H9 (cell line): ENCODE results near the gene RUNX1. TPM values are rescaled to one million over a fixed set of nuclear protein-coding genes. Genes with fewer than 3 reads are reported as not detected.

Experiments
- DNase-seq: peaks from one replicate; pipeline ENCODE4 v3.0.0-alpha.2; 2017
- H2AFZ ChIP-seq: one replicate; pipeline ENCODE4 v1.6.1; 2013; ENCODE audit warnings: mild to moderate bottlenecking, low read length, control low read depth, moderate library complexity
- H2AK5ac ChIP-seq: 2 replicates; pipeline ENCODE4 v1.6.1; 2013; ENCODE audit warnings: low read length, control low read depth, mixed read lengths; ENCODE audit not compliant: insufficient read length
- H2BK120ac ChIP-seq: one replicate; pipeline ENCODE4 v1.6.1; 2013; ENCODE audit warnings: low read depth, mild to moderate bottlenecking, low read length, control low read depth, inconsistent platforms; ENCODE audit not compliant: poor library complexity, severe bottlenecking
- H2BK12ac ChIP-seq: 2 replicates; pipeline ENCODE4 v1.6.1; 2013; ENCODE audit warnings: low read length, control low read depth, mixed read lengths, low read depth; ENCODE audit not compliant: insufficient read length
- H2BK15ac ChIP-seq: 2 replicates; pipeline ENCODE4 v1.6.1; 2013; ENCODE audit warnings: low read depth, low read length, control low read depth
- H2BK20ac ChIP-seq: one replicate; pipeline ENCODE4 v1.6.1; 2013; ENCODE audit warnings: low read depth, mild to moderate bottlenecking, low read length, control low read depth, inconsistent platforms; ENCODE audit not compliant: poor library complexity, severe bottlenecking
- H2BK5ac ChIP-seq: 2 replicates; pipeline ENCODE4 v1.6.1; 2013; ENCODE audit warnings: low read length, control low read depth, mixed read lengths; ENCODE audit not compliant: insufficient read length
- H3K14ac ChIP-seq: 2 replicates; pipeline ENCODE4 v1.6.1; 2013; ENCODE audit warnings: low read length, control low read depth; ENCODE audit not compliant: insufficient read depth
- H3K18ac ChIP-seq: 2 replicates; pipeline ENCODE4 v1.6.1; 2013; ENCODE audit warnings: low read depth, mild to moderate bottlenecking, mixed read lengths, low read length, control low read depth; ENCODE audit not compliant: insufficient read length
- H3K23ac ChIP-seq: 2 replicates; pipeline ENCODE4 v1.6.1; 2013; ENCODE audit warnings: low read length, control low read depth, mixed read lengths, low read depth; ENCODE audit not compliant: insufficient read length
- H3K23me2 ChIP-seq: 2 replicates; pipeline ENCODE4 v1.6.1; 2013; ENCODE audit warnings: low read depth, mild to moderate bottlenecking, mixed read lengths, low read length, control low read depth; ENCODE audit not compliant: insufficient read length, poor library complexity, severe bottlenecking
- H3K27ac ChIP-seq: 2 replicates; pipeline ENCODE4 v1.5.1; 2013; ENCODE audit warnings: low read length, control low read depth, mixed read lengths, low read depth; ENCODE audit not compliant: insufficient read length
- H3K27me3 ChIP-seq: 2 replicates; pipeline ENCODE4 v1.6.1; 2013; ENCODE audit warnings: low read length, control low read depth, inconsistent platforms; ENCODE audit not compliant: insufficient read depth
- H3K4ac ChIP-seq: 2 replicates; pipeline ENCODE4 v1.6.1; 2013; ENCODE audit warnings: low read depth, mild to moderate bottlenecking, control low read depth, inconsistent platforms, low read length, moderate library complexity
- H3K4me1 ChIP-seq: 2 replicates; pipeline ENCODE4 v1.6.1; 2013; ENCODE audit warnings: low read length, control low read depth, inconsistent platforms; ENCODE audit not compliant: insufficient read depth
- H3K4me2 ChIP-seq: 2 replicates; pipeline ENCODE4 v1.6.1; 2013; ENCODE audit warnings: low read length, control low read depth, mixed read lengths; ENCODE audit not compliant: insufficient read length, insufficient read depth
- H3K56ac ChIP-seq: 2 replicates; pipeline ENCODE4 v1.6.1; 2013; ENCODE audit warnings: low read depth, mild to moderate bottlenecking, mixed read lengths, low read length, control low read depth; ENCODE audit not compliant: insufficient read length
- H3K79me1 ChIP-seq: 2 replicates; pipeline ENCODE4 v1.6.1; 2013; ENCODE audit warnings: low read depth, mild to moderate bottlenecking, moderate library complexity, low read length, control low read depth, inconsistent platforms; ENCODE audit not compliant: insufficient read depth, poor library complexity, severe bottlenecking
- H3K79me2 ChIP-seq: 2 replicates; pipeline ENCODE4 v1.6.1; 2013; ENCODE audit warnings: low read length, control low read depth, inconsistent platforms; ENCODE audit not compliant: insufficient read depth
- H3K9ac ChIP-seq: 2 replicates; pipeline ENCODE4 v1.6.1; 2013; ENCODE audit warnings: low read length, control low read depth, mixed read lengths; ENCODE audit not compliant: insufficient read length; ENCODE audit errors: extremely low read depth
- H3K9me3 ChIP-seq: one replicate; pipeline ENCODE4 v1.6.1; 2013; ENCODE audit warnings: low read depth, low read length, inconsistent platforms; ENCODE audit not compliant: control insufficient read depth
- H3T11ph ChIP-seq: one replicate; pipeline ENCODE4 v1.6.1; 2013; ENCODE audit warnings: mild to moderate bottlenecking, low read length, control low read depth, inconsistent platforms
- H4K20me1 ChIP-seq: one replicate; pipeline ENCODE4 v1.6.1; 2013; ENCODE audit not compliant: control insufficient read depth, insufficient read length, insufficient read depth
- H4K5ac ChIP-seq: 2 replicates; pipeline ENCODE4 v1.6.1; 2013; ENCODE audit warnings: low read depth, mild to moderate bottlenecking, mixed read lengths, low read length, control low read depth; ENCODE audit not compliant: insufficient read length
- H4K8ac ChIP-seq: replicated peaks from 2 replicates; pipeline ENCODE4 v1.6.1; 2013; ENCODE audit warnings: low read length, control low read depth, mixed read lengths, low read depth; ENCODE audit not compliant: insufficient read length
- H4K91ac ChIP-seq: 2 replicates; pipeline ENCODE4 v1.6.1; 2013; ENCODE audit warnings: low read depth, mild to moderate bottlenecking, moderate library complexity, mixed read lengths, low read length, control low read depth; ENCODE audit not compliant: insufficient read length
- H3K27ac Mint-ChIP-seq, 3 experiments: 2 replicates in 2 of 3; 3 replicates in 1 of 3; pipeline ENCODE4 v1.8.0; 2020 to 2021; ENCODE audit warnings: mixed read lengths in 3 of 3, mild to moderate bottlenecking in 1 of 3, moderate library complexity in 1 of 3
- H3K27me3 Mint-ChIP-seq: 2 replicates; pipeline ENCODE4 v1.8.0; 2021; ENCODE audit warnings: low read depth, mild to moderate bottlenecking, moderate library complexity, mixed read lengths
- H3K36me3 Mint-ChIP-seq, 3 experiments: 2 replicates in 2 of 3; 3 replicates in 1 of 3; pipeline ENCODE4 v1.8.0; 2020 to 2021; ENCODE audit warnings: low read depth in 3 of 3, mixed read lengths in 3 of 3; ENCODE audit not compliant: insufficient read depth in 1 of 3
- H3K4me1 Mint-ChIP-seq, 2 experiments: 2 replicates each; pipeline ENCODE4 v1.8.0; 2020; ENCODE audit warnings: mixed read lengths in 2 of 2
- H3K4me3 Mint-ChIP-seq, 2 experiments: 2 replicates in 1 of 2; 3 replicates in 1 of 2; pipeline ENCODE4 v1.8.0; 2020 to 2021; ENCODE audit warnings: mild to moderate bottlenecking in 2 of 2, mixed read lengths in 2 of 2, moderate library complexity in 1 of 2
- H3K9me3 Mint-ChIP-seq, 2 experiments: 2 replicates in 1 of 2; 3 replicates in 1 of 2; pipeline ENCODE4 v1.8.0; 2020; ENCODE audit warnings: mild to moderate bottlenecking in 2 of 2, mixed read lengths in 2 of 2, moderate library complexity in 1 of 2
- CTCF ChIP-seq: fragments of 200-600 bp; sonication (generic); conservative IDR thresholded peaks from 3 replicates; pipeline ENCODE4 v1.8.0; 2021; ENCODE audit warnings: antibody characterized with exemption, mild to moderate bottlenecking
- WGBS: extraction: QIAGEN DNeasy Blood & Tissue Kit; methylation state at CpG from one replicate; pipeline ENCODE4 v1.1.7; 2013; ENCODE audit warnings: missing lambda C conversion rate, low lambda C conversion rate, mixed read lengths; ENCODE audit not compliant: insufficient read length; ENCODE audit errors: extremely low coverage; 5-methylcytosine and 5-hydroxymethylcytosine counted together
- total RNA-seq: library from RNA; stranded (reverse); gene quantifications from 2 replicates; pipeline ENCODE4 v1.2.1, GENCODE V29; 2021

Gene RUNX1
- total RNA-seq, 1 experiment from 2014 or later: 0.72 TPM

GRCh38 chr21:34890724-34891612 lies 158.1 kb downstream of the RUNX1 start:
- Histone ChIP-seq H2AFZ (no peak overlapping the region), H3K56ac (no peak overlapping the region), H2BK5ac (no peak overlapping the region), H3K23ac (no peak overlapping the region), H3K9me3 (no peaks in the 10 kb centered on the region), H3K14ac (no peak overlapping the region), H2BK20ac (no peak overlapping the region), H2BK120ac (no peak overlapping the region), H3K79me2 (no peaks in the 10 kb centered on the region), H2AK5ac (no peak overlapping the region), H3T11ph (no peak overlapping the region), H2BK15ac (no peak overlapping the region), H4K20me1 (no peaks in the 10 kb centered on the region), H4K8ac (no peak overlapping the region), H4K91ac (no peak overlapping the region), H4K5ac (no peak overlapping the region), H3K4me1 (no peaks in the 10 kb centered on the region), H3K18ac (no peak overlapping the region), H3K27ac (no peak overlapping the region), H3K9ac (no peak overlapping the region), H3K4ac (no peak overlapping the region), H3K27me3 (peaks cover 45% of the 10 kb centered on the region; the same call in 1 of the 2 replicates), H3K4me2 (peak overlapping the region; percentile 20), H3K79me1 (no peaks in the 10 kb centered on the region), H2BK12ac (no peak overlapping the region), H3K23me2 (peaks cover 21% of the 10 kb centered on the region)
- peaks cover 0 to 3% of the 10 kb centered on the region in 2 experiments; a peak in 2 of 5 replicates for H3K9me3 Mint-ChIP-seq
- no peak; the same call in 2 of the 3 replicates for TF ChIP-seq CTCF
- H3K27ac Mint-ChIP-seq: no peak overlapping the region
- peak overlapping the region; percentile 48 to 80 for H3K4me3 Mint-ChIP-seq
- no peaks in the 10 kb centered on the region; a peak in 1 of 7 replicates for H3K36me3 Mint-ChIP-seq
- H3K27me3 Mint-ChIP-seq: peaks cover 86% of the 10 kb centered on the region
- WGBS: no CpG with 5 or more reads among the region's 60 CpGs
- peaks cover 23 to 24% of the 10 kb centered on the region in 2 experiments for H3K4me1 Mint-ChIP-seq
- peak; percentile 46 for DNase-seq
